HG03135 (cell line): Measurements from ENCODE around the gene JPH2.
"Not testable (repeated sequence)": the region's sequence is repeated elsewhere in the genome, so short reads cannot be mapped to it uniquely, and the experiment has no call there.

Experiments
- ATAC-seq: cut with Tn5 transposase; IDR thresholded peaks from one replicate; pipeline ENCODE4 v1.9.1; 2021; ENCODE audit warnings: mild to moderate bottlenecking, moderate library complexity; ENCODE audit not compliant: unreplicated experiment

JPH2 gene

DNA sequence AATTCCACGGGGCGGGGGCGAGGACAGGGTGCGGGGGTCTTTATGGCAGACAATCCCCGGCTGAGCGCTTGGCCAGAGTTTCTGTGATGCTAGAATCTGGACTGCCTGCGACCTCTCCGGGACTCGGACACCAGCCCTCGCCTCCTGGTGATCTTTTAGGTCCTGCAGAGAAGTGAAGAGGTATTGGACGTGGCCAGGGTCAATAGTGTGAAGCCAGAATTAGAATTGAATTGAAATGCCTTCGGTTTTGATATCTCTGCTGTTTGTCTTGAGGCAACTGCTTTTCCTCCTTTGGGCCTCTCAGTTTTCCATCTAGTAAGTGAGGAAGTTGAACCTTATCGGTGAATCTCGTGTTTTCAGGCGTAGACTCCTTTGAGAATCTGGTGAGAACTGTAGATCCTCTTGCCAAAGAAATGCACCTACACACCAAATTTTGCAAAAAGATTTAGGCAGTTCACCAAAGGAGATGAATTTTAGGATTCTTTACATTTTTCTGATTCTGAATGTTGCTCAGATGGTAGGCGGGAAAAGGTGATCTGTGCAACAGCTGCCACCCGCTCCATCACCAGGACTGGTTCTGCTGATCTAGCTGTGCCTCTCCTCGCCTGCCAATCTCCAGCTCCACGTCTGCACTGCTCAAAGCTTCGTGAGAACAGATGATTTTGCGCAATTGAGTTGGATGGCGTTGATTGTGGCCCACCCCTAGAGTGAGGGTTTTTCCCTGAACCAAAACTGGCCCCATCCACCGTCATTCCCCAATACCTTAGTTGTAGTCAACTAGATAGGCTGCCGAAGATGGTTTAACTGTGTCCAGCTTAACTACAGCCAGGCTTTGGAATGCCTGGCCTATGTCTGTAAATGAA is 24.4 kb upstream of the JPH2 start:
- ATAC-seq: peak; percentile 19

GRCh38 chr20:44210406-44211176 is 23.6 kb upstream of the JPH2 start, which contains the start of gene OSER1:
TSS of gene OSER1 (minus strand) at chr20:44210771. CDS start at chr20:44206957, 3,814 bp downstream.
- peak; percentile 87 for ATAC-seq

DNA sequence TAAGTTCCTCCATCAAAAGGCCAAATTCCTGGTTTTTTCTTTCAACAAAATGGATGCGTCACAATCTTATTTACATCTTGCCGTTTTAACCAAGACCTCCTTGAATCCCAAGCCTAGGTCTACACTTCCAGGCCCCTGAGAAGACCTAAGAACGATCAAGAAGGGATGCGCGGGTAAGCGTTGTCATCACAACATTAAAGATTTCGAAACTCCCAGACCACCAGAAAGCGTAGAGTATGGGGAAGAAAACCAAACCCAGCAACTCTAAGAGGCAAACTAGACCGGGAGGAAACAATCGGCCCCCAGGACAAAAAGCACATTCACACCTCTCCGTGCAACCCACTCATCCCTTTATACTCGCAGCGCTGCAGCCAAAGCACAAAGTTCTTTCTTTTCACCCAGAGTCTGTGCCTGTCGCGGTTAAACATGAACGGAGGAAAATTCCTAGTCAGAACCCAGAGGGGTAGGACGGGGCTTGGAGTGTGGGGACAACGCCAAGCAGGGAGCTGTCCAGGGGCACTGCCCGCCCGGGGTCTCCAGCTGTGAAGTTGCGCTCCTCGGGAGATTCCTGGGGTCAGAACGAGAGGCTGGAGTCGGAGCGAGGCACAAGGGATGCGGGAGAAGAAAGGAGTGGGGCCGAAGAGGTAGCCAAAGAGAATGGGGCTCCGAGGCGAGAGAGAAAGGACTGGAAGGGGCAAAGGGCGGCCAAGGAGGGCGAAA is 22.9 kb upstream of the JPH2 start:
- ATAC-seq: peak; percentile 2

GRCh38 chr20:44208770-44209169 is 21.8 kb upstream of the JPH2 start:
- no peak for ATAC-seq

GRCh38 chr20:44208165-44208564 is 21.2 kb upstream of the JPH2 start:
- no peak for ATAC-seq

GRCh38 chr20:44207126-44207723 is 20.2 kb upstream of the JPH2 start:
- no peak for ATAC-seq

GRCh38 chr20:44206132-44206531 is 19.1 kb upstream of the JPH2 start:
- ATAC-seq: no peak

GRCh38 chr20:44204832-44205215 is 17.8 kb upstream of the JPH2 start:
- no peak for ATAC-seq

DNA sequence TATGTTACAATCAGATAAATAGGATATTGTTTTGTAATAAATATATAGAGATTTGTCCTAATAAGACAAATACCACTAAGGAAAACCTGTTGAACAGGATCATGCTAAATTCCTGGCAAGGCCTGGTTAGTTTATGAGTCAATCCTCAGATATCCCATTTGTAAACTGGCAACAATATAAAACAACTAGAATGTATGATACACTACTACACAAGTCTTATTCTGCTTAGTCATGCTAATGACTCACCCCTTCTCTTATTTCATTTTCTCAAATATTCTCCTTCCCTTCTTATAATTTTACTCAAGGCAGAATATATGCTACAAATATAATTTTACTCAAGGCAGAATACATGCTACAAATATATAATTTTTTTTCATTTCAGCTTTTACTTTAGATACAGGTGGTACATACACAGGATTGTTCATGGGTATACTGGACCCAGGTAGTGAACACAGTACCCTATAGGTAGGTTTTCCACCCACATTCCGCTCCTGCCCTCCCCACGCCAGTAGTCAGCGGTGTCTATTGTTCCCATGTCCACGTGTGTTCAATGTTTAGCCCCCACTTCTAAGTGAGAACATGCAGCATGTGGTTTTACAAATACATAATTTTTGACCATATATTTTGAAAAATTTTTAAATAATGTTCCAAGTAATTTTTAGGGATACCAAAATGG is 17.3 kb upstream of the JPH2 start:
- no peak for ATAC-seq

- ATAC-seq: no peak
Measured at GRCh38 chr20:44203161-44203560, 16.2 kb upstream of the JPH2 start.

- no peak for ATAC-seq
Measured at GRCh38 chr20:44200983-44201382, 14.0 kb upstream of the JPH2 start.

DNA sequence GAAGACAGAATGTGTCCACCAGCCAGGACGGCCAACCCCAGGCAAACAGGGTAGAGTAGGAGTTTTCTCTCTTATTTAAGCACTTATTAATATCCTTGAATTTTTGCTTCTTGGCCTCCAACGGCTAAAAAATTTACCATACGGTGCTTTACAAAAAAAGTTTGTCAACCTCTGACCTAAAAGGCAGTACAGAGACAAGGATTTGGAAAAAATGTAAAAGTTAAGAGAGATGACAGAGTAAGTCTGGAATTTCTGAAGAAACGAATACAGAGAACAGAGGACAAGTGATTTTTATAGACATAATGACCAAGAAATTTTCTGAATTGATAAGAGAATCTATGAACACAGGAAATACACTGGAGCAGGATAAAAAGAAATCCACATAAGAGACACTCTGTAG is 13.4 kb upstream of the JPH2 start:
- ATAC-seq: no peak

DNA sequence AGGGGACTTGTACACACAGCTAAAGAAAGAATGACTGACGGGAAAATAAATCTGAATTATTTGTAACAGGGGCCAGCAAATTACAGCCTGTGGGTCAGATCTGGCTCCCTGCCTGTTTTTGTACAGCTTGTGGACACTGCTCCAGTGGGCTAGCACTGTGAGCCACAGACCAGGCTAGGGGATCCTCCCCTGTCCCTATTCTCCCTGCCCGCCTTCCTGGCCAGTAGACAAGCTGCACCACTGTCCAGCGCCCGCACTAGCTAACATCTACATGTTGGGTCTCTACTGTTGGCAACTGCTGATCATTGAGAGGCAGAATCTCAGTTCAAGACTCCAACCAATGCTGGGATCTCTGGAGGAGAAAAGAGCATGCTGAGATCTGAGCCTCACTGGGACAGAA is 12.9 kb upstream of the JPH2 start:
- no peak for ATAC-seq

DNA sequence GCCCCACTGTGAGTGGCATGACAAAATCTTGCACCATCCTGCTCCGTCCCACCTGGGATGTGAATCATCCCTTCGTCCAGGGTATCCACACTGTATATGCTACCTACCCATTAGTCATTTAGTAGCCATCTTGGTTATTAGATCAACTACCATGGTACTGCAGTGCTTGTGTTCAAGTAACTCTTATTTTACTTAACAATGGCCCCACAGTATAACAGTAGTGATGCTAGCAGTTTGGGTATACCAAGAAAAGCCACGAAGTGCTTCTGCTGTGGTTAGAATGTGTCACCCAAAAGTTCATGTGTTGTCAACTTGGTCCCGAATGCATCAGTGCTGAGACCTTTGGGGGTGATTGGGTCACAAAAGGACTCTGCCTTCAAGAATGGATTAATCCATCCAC is 11.9 kb upstream of the JPH2 start:
- ATAC-seq: no peak

GRCh38 chr20:44196271-44196670 is 9.3 kb upstream of the JPH2 start:
- no peak for ATAC-seq

- no peak for ATAC-seq
Measured at GRCh38 chr20:44195605-44196004, 8.6 kb upstream of the JPH2 start.

DNA sequence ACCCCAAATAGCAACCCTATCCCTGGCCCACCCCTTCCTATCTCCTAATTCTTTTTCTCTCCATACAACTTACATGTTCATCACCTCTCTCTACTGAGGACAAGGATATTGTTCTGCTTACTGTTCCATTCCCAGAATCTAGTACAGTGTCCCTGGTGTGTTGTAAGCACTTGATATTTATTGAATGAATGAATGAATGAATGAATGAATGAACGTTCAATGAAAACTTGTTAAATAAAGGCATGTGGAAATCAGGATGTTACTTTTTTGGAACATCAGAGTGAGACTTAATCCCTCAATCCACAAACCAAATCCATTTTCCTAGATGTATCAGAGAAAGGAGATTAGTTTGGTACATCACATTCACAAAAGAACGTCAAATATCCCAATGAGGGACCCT is 6.8 kb upstream of the JPH2 start:
- no peak for ATAC-seq

- not testable (repeated sequence) for ATAC-seq
Measured at GRCh38 chr20:44191640-44192039, 4.7 kb upstream of the JPH2 start.

- ATAC-seq: not testable (repeated sequence)
Measured at GRCh38 chr20:44190197-44190852, 3.3 kb upstream of the JPH2 start.

- no peak for ATAC-seq
Measured at GRCh38 chr20:44188752-44189151, 1.8 kb upstream of the JPH2 start.
